SK-N-SH (cell line): ENCODE results near the gene SOX18. TPM values are rescaled to one million over a fixed set of nuclear protein-coding genes. Genes with fewer than 3 reads are reported as not detected.
"Not testable (repeated sequence)": the region's sequence is repeated elsewhere in the genome, so short reads cannot be mapped to it uniquely, and the experiment has no call there.

Experiments
- CTCF ChIA-PET: fragments of 300-600, 350-600 bp; formaldehyde crosslinking; extraction: SDS; loops from one replicate; lab custom pipeline; 2021; lab: Yijun Ruan, JAX
- POLR2A ChIA-PET: fragments of 350-600 bp; sonication (Branson Sonifier 250); formaldehyde crosslinking; extraction: SDS; loops from one replicate; lab custom pipeline; 2020; ENCODE audit warnings: antibody characterized with exemption, inconsistent platforms; lab: Yijun Ruan, JAX
- DNase-seq: peaks from one replicate; pipeline ENCODE4 v3.0.0; 2012
- H2AFZ ChIP-seq: fragments of 200-600 bp; sonication (generic); 2 replicates; pipeline ENCODE4 v1.8.1; 2016; ENCODE audit warnings: antibody characterized with exemption, mild to moderate bottlenecking, low read depth
- H3F3A ChIP-seq: fragments of 200-600 bp; sonication (generic); replicated peaks from 2 replicates; pipeline ENCODE3; 2016; ENCODE audit warnings: antibody characterized with exemption, mild to moderate bottlenecking; ENCODE audit not compliant: insufficient read depth
- H3K27ac ChIP-seq, 2 experiments: fragments of 200-500 bp in 1 of 2; fragments of 200-600 bp in 1 of 2; sonication (Bioruptor generic) in 1 of 2; sonication (generic), shearing (Covaris generic) in 1 of 2; 2 replicates each; pipeline versions ENCODE4 v1.5.1 to v1.6.1; 2014 to 2016; ENCODE audit warnings: low read depth in 2 of 2, inconsistent platforms in 1 of 2, low read length in 1 of 2, mild to moderate bottlenecking in 1 of 2, mixed read lengths in 1 of 2
- H3K27me3 ChIP-seq: fragments of 200-600 bp; sonication (generic), shearing (Covaris generic); 2 replicates; pipeline ENCODE4 v1.6.1; 2016; ENCODE audit warnings: mixed run types; ENCODE audit not compliant: insufficient read depth
- H3K36me3 ChIP-seq, 2 experiments: fragments of 200-500 bp in 1 of 2; fragments of 200-600 bp in 1 of 2; sonication (Bioruptor generic) in 1 of 2; sonication (generic) in 1 of 2; replicated peaks in 1 of 2; 2 replicates each; pipeline versions ENCODE3 to v1.5.1; 2014 to 2016; ENCODE audit warnings: low read length in 1 of 2, mild to moderate bottlenecking in 1 of 2; ENCODE audit not compliant: insufficient read depth in 2 of 2, control insufficient read depth in 1 of 2
- H3K4me1 ChIP-seq, 2 experiments: fragments of 200-500 bp in 1 of 2; fragments of 200-600 bp in 1 of 2; sonication (Bioruptor generic) in 1 of 2; sonication (generic), shearing (Covaris generic) in 1 of 2; 2 replicates each; pipeline versions ENCODE4 v1.5.1 to v1.6.1; 2014 to 2016; ENCODE audit warnings: low read depth in 1 of 2, low read length in 1 of 2, mixed run types in 1 of 2; ENCODE audit not compliant: insufficient read depth in 2 of 2, control insufficient read depth in 1 of 2
- H3K4me2 ChIP-seq: fragments of 200-600 bp; sonication (generic), shearing (Covaris generic); 2 replicates; pipeline ENCODE4 v1.6.1; 2017; ENCODE audit warnings: mixed run types
- H3K4me3 ChIP-seq, 2 experiments: fragments of 200-500 bp in 1 of 2; fragments of 200-600 bp in 1 of 2; sonication (Bioruptor generic) in 1 of 2; sonication (generic), shearing (Covaris generic) in 1 of 2; 2 replicates each; pipeline versions ENCODE4 v1.5.1 to v1.8.1; 2014 to 2016; ENCODE audit warnings: low read depth in 2 of 2, inconsistent platforms in 1 of 2, low read length in 1 of 2, mild to moderate bottlenecking in 1 of 2, mixed read lengths in 1 of 2, moderate library complexity in 1 of 2
- H3K79me2 ChIP-seq: fragments of 200-600 bp; sonication (generic); 2 replicates; pipeline ENCODE4 v1.8.1; 2017; ENCODE audit warnings: mild to moderate bottlenecking; ENCODE audit not compliant: insufficient read depth
- H3K9ac ChIP-seq: fragments of 200-600 bp; sonication (generic); 2 replicates; pipeline ENCODE4 v1.6.1; 2017; ENCODE audit warnings: mixed run types
- H3K9me2 ChIP-seq: fragments of 200-600 bp; sonication (generic); 2 replicates; pipeline ENCODE4 v1.6.1; 2017; ENCODE audit warnings: mixed run types
- H3K9me3 ChIP-seq: fragments of 200-600 bp; sonication (generic); 2 replicates; pipeline ENCODE4 v1.6.1; 2017; ENCODE audit warnings: mixed run types, mild to moderate bottlenecking, moderate library complexity
- H4K20me1 ChIP-seq: fragments of 200-600 bp; sonication (generic); 2 replicates; pipeline ENCODE4 v1.6.1; 2017; ENCODE audit warnings: mild to moderate bottlenecking, mixed run types; ENCODE audit not compliant: insufficient read depth
- CHD2 ChIP-seq: fragments of 150-350 bp; IDR thresholded peaks from 2 replicates; pipeline ENCODE4 v1.6.1; 2018; ENCODE audit warnings: low read length; ENCODE audit not compliant: partially characterized antibody
- ELF1 ChIP-seq: IDR thresholded peaks from 2 replicates; pipeline ENCODE4 v1.4.0; 2012
- FOSL2 ChIP-seq: IDR thresholded peaks from 2 replicates; pipeline ENCODE4 v1.4.0; 2012; ENCODE audit warnings: low read depth, mild to moderate bottlenecking, moderate library complexity, borderline replicate concordance
- FOXJ3 ChIP-seq: sonication (generic); formaldehyde crosslinking; IDR thresholded peaks from 2 replicates; pipeline ENCODE4 v1.5.1; 2020; ENCODE audit warnings: mild to moderate bottlenecking, missing genetic modification reagents
- GABPA ChIP-seq: IDR thresholded peaks from 2 replicates; pipeline ENCODE4 v1.4.0; 2012; ENCODE audit warnings: low read depth, mild to moderate bottlenecking
- GATA2 ChIP-seq: sonication (generic); formaldehyde crosslinking; IDR thresholded peaks from 2 replicates; pipeline ENCODE4 v1.5.0; 2020; ENCODE audit warnings: mild to moderate bottlenecking, missing genetic modification reagents
- MEF2A ChIP-seq: IDR thresholded peaks from 2 replicates; pipeline ENCODE4 v1.4.0; 2012; ENCODE audit warnings: low read depth, borderline replicate concordance
- NFIC ChIP-seq: IDR thresholded peaks from 2 replicates; pipeline ENCODE4 v1.4.0; 2012; ENCODE audit warnings: borderline replicate concordance
- PBX3 ChIP-seq: IDR thresholded peaks from 2 replicates; pipeline ENCODE4; 2012
- TAF1 ChIP-seq: IDR thresholded peaks from 2 replicates; pipeline ENCODE4 v1.6.1; 2012; ENCODE audit warnings: low read depth, mild to moderate bottlenecking, low read length, moderate library complexity, borderline replicate concordance
- TCF12 ChIP-seq: IDR thresholded peaks from 2 replicates; pipeline ENCODE4 v1.4.0; 2012
- TEAD4 ChIP-seq: IDR thresholded peaks from 2 replicates; pipeline ENCODE4 v1.4.0; 2012; ENCODE audit warnings: mild to moderate bottlenecking, borderline replicate concordance; ENCODE audit not compliant: insufficient read depth
- WGBS: methylation state at CpG from one replicate; pipeline ENCODE4 v1.1.6; 2017; ENCODE audit warnings: low lambda C conversion rate; 5-methylcytosine and 5-hydroxymethylcytosine counted together
- polyA plus RNA-seq, 3 experiments: library from polyadenylated mRNA; depleted of rRNA; stranded (reverse); fragments of >200 nt; gene quantifications; 2 replicates each; pipeline ENCODE4 v1.2.3, GENCODE V29; 2012
- TF ChIP-seq, protein P1 (sequence below): IDR thresholded peaks from 2 replicates; pipeline ENCODE4 v1.6.1; 2012; ENCODE audit warnings: mild to moderate bottlenecking, low read depth, low read length, moderate library complexity

The SOX18 gene
- polyA plus RNA-seq, 1 of the 3 experiments (the other 2 are of a cell fraction), result not detected

DNA sequence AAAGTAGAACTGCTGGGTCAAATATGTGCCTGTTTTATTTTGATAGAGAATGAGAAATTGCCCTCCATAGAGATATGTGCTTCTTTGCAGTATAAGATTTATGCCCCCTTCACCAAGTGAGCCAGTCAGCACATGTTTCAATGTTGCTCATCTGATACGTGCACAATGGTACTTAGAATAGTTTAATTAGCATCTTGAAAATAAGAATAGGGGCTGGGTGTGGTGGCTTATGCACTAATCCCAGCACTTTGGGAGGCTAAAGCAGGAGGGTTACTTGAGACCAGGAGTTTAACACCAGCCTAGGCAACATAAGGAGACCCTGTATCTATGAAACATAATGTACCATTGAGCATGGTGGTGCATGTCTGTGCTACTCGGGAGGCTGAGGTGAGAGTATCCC, 33.8 kb downstream of the SOX18 start:
- peaks cover 4% of the 10 kb centered on the region for H3F3A ChIP-seq
- 100% methylated on average over 2 of the region's 2 CpGs for WGBS
- CTCF ChIA-PET, result no interaction called here

DNA sequence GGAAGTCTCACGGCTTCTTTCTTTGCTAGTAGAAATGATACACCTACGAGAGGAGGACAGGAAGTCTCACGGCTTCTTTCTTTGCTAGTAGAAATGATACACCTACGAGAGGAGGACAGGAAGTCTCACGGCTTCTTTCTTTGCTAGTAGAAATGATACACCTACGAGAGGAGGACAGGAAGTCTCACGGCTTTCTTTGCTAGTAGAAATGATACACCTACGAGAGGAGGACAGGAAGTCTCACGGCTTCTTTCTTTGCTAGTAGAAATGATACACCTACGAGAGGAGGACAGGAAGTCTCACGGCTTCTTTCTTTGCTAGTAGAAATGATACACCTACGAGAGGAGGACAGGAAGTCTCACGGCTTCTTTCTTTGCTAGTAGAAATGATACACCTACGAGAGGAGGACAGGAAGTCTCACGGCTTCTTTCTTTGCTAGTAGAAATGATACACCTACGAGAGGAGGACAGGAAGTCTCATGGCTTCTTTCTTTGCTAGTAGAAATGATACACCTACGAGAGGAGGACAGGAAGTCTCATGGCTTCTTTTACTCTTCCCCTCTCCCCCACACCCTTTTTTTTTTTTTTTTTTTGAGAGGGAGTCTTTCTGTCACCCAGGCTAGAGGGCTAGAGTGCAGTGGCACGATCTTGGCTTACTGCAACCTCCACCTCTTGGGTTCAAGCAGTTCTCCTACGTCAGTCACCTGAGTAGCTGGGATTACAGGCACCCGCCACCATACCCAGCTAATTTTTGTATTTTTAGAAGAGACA, 36.9 kb downstream of the SOX18 start:
- H3K27ac ChIP-seq, H3K9me2 ChIP-seq, H3K4me3 ChIP-seq, H2AFZ ChIP-seq, POLR2A ChIA-PET, H3F3A ChIP-seq, H4K20me1 ChIP-seq, H3K27me3 ChIP-seq, H3K4me1 ChIP-seq, CTCF ChIA-PET, H3K9me3 ChIP-seq, H3K9ac ChIP-seq, H3K4me2 ChIP-seq, DNase-seq: not testable (repeated sequence)
- WGBS, result 90% methylated on average over 14 of the region's 20 CpGs
- Histone ChIP-seq H3K79me2 (peaks cover 17% of the 10 kb centered on the region), H3K36me3 (peaks cover 44 to 47% of the 10 kb centered on the region in 2 experiments)

More for the DNA sequence above, 33.8 kb downstream of the SOX18 start:
- Histone ChIP-seq H3K4me2 (no peak overlapping the region), H3K36me3 (peaks cover 36 to 42% of the 10 kb centered on the region in 2 experiments), H2AFZ (no peak overlapping the region), H4K20me1 (no peaks in the 10 kb centered on the region), H3K4me3 (no peak overlapping the region), H3K79me2 (peaks cover 4% of the 10 kb centered on the region; the same call in 1 of the 2 replicates), H3K9ac (no peak overlapping the region), H3K4me1 (no peaks in the 10 kb centered on the region), H3K9me3 (no peaks in the 10 kb centered on the region), H3K9me2 (no peaks in the 10 kb centered on the region), H3K27me3 (no peaks in the 10 kb centered on the region), H3K27ac (no peak overlapping the region)
- DNase-seq, result no peak
- no peak for TF ChIP-seq PBX3
- no peak for TF ChIP-seq MEF2A
- TF ChIP-seq, protein P1, sequence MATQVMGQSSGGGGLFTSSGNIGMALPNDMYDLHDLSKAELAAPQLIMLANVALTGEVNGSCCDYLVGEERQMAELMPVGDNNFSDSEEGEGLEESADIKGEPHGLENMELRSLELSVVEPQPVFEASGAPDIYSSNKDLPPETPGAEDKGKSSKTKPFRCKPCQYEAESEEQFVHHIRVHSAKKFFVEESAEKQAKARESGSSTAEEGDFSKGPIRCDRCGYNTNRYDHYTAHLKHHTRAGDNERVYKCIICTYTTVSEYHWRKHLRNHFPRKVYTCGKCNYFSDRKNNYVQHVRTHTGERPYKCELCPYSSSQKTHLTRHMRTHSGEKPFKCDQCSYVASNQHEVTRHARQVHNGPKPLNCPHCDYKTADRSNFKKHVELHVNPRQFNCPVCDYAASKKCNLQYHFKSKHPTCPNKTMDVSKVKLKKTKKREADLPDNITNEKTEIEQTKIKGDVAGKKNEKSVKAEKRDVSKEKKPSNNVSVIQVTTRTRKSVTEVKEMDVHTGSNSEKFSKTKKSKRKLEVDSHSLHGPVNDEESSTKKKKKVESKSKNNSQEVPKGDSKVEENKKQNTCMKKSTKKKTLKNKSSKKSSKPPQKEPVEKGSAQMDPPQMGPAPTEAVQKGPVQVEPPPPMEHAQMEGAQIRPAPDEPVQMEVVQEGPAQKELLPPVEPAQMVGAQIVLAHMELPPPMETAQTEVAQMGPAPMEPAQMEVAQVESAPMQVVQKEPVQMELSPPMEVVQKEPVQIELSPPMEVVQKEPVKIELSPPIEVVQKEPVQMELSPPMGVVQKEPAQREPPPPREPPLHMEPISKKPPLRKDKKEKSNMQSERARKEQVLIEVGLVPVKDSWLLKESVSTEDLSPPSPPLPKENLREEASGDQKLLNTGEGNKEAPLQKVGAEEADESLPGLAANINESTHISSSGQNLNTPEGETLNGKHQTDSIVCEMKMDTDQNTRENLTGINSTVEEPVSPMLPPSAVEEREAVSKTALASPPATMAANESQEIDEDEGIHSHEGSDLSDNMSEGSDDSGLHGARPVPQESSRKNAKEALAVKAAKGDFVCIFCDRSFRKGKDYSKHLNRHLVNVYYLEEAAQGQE, result no peak
- TF ChIP-seq FOXJ3 (CRISPR knock-in tag), result no peak
- TF ChIP-seq ELF1, result no peak
- TF ChIP-seq NFIC, result no peak
- no peak for TF ChIP-seq TEAD4
- TF ChIP-seq CHD2, result no peak
- no peak for TF ChIP-seq TCF12
- TF ChIP-seq FOSL2, result no peak
- TF ChIP-seq GATA2 (CRISPR knock-in tag), result no peak
- no peak for TF ChIP-seq GABPA
- TF ChIP-seq TAF1, result no peak
- POLR2A ChIA-PET, result no interaction called here
